GM20431 (cell line): ENCODE measurements around the gene AJUBA.
"Not testable (repeated sequence)": the region's sequence is repeated elsewhere in the genome, so short reads cannot be mapped to it uniquely, and the experiment has no call there.

Experiments used
- in situ Hi-C: fragments of 300-500 bp; cut with MseI, MboI; formaldehyde crosslinking; loops from one replicate; pipeline ENCODE4 v1.15.0; 2020; ENCODE audit warnings: low sequenced_read_pairs; ENCODE audit not compliant: unreplicated experiment

AJUBA gene

GRCh38 chr14:23006544-23007419 is 24.4 kb upstream of the AJUBA start:
- in situ Hi-C loops, result no loop called here

- in situ Hi-C loops, result no loop called here
Observed at GRCh38 chr14:23006188-23006534, 23.8 kb upstream of the AJUBA start.

GRCh38 chr14:23005451-23006187 is 23.3 kb upstream of the AJUBA start:
- in situ Hi-C loops, result no loop called here

- in situ Hi-C loops, result not testable (repeated sequence)
Observed at GRCh38 chr14:23004274-23004673, 21.9 kb upstream of the AJUBA start.

- in situ Hi-C loops, result no loop called here
Observed at GRCh38 chr14:23002592-23002991, 20.2 kb upstream of the AJUBA start.

GRCh38 chr14:23000860-23001259 is 18.5 kb upstream of the AJUBA start:
- in situ Hi-C loops, result no loop called here

- in situ Hi-C loops, result loop anchor here (10.0 kb wide), 1 partner anchor 56 kb away; the partner anchor contains the start of gene CDH24
Observed at GRCh38 chr14:22998329-22999012, 16.1 kb upstream of the AJUBA start.

GRCh38 chr14:22997676-22998323 is 15.4 kb upstream of the AJUBA start:
- in situ Hi-C loops, result loop anchor here (10.0 kb wide), 1 partner anchor 57 kb away; the partner anchor contains the start of gene CDH24

- in situ Hi-C loops, result loop anchor here (10.0 kb wide), 1 partner anchor 58 kb away; the partner anchor contains the start of gene CDH24
Observed at GRCh38 chr14:22996768-22997654, 14.7 kb upstream of the AJUBA start.

- in situ Hi-C loops, result loop anchor here (10.0 kb wide), 1 partner anchor 59 kb away; the partner anchor contains the start of gene CDH24
Observed at GRCh38 chr14:22995889-22996625, 13.7 kb upstream of the AJUBA start.

GRCh38 chr14:22994762-22995275 is 12.5 kb upstream of the AJUBA start:
- in situ Hi-C loops, result loop anchor here (10.0 kb wide), 1 partner anchor 60 kb away; the partner anchor contains the start of gene CDH24

GRCh38 chr14:22993517-22993916 is 11.2 kb upstream of the AJUBA start:
- in situ Hi-C loops, result loop anchor here (10.0 kb wide), 1 partner anchor 61 kb away; the partner anchor contains the start of gene CDH24

- in situ Hi-C loops, result loop anchor here (10.0 kb wide), 1 partner anchor 63 kb away; the partner anchor contains the start of gene CDH24
Observed at GRCh38 chr14:22991852-22992251, 9.5 kb upstream of the AJUBA start.

GRCh38 chr14:22987291-22987690 is 4.9 kb upstream of the AJUBA start:
- in situ Hi-C loops, result no loop called here

- in situ Hi-C loops, result no loop called here
Observed at GRCh38 chr14:22986508-22987054, 4.2 kb upstream of the AJUBA start.

GRCh38 chr14:22985894-22986507 is 3.6 kb upstream of the AJUBA start:
- in situ Hi-C loops, result no loop called here

- in situ Hi-C loops, result no loop called here
Observed at GRCh38 chr14:22984959-22985658, 2.8 kb upstream of the AJUBA start.
